GM12865 (cell line): ENCODE data around the gene HINT2.

Experiments
- DNase-seq: peaks from one replicate; pipeline ENCODE4 v3.0.0; 2010; ENCODE audit warnings: low read depth
- H3K4me3 ChIP-seq: 2 replicates; pipeline ENCODE4 v1.5.1; 2011; ENCODE audit warnings: mild to moderate bottlenecking, low read depth, low read length, control low read depth
- TF ChIP-seq, protein P1 (sequence below): IDR thresholded peaks from 2 replicates; pipeline ENCODE4 v1.5.1; 2011; ENCODE audit warnings: low read length, control low read depth, low read depth, inconsistent platforms; ENCODE audit not compliant: insufficient read depth; ENCODE audit errors: missing control alignments

The HINT2 gene

DNA sequence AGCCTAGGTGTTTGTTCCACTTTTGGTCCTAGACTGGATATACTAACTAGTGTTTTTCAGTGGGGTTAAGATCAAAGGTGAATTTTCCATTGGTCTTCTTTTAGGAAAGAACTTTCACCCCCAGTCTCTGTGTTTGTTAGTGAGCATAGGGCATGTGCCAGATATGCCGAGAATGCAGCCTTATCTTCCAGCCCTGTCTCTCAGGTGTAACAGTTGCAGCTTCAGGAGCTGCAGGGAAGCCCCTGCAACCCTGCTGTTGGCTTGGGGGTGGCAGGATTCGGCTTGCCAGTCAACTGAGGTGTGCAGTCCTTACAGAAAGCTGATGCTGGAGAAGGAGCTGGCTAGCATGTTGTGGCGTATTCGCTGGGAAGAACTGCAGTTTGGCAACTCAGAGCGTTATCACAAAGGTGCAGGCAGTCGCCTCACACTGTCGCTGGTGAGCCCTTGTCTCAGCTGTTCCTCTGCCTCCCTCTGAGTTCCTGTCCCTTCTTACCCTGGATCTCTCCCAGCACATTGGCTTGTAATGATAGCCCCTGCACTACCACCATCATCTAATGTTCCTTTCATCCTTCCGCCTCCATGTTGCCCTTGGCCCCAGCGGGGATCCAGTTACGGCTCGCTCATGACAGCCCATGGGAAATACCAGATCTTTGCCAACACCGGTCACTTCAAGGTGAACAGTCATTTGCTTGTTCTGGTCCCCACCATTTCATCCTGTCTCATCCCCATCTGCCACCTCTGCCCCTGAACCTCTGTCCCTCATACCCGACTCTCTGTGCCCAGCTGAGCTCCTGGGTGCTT lies 13.3 kb downstream of the HINT2 start:
- TF ChIP-seq, protein P1, sequence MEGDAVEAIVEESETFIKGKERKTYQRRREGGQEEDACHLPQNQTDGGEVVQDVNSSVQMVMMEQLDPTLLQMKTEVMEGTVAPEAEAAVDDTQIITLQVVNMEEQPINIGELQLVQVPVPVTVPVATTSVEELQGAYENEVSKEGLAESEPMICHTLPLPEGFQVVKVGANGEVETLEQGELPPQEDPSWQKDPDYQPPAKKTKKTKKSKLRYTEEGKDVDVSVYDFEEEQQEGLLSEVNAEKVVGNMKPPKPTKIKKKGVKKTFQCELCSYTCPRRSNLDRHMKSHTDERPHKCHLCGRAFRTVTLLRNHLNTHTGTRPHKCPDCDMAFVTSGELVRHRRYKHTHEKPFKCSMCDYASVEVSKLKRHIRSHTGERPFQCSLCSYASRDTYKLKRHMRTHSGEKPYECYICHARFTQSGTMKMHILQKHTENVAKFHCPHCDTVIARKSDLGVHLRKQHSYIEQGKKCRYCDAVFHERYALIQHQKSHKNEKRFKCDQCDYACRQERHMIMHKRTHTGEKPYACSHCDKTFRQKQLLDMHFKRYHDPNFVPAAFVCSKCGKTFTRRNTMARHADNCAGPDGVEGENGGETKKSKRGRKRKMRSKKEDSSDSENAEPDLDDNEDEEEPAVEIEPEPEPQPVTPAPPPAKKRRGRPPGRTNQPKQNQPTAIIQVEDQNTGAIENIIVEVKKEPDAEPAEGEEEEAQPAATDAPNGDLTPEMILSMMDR = no peak
- no peak for DNase-seq
- no peak overlapping the region for H3K4me3 ChIP-seq

DNA sequence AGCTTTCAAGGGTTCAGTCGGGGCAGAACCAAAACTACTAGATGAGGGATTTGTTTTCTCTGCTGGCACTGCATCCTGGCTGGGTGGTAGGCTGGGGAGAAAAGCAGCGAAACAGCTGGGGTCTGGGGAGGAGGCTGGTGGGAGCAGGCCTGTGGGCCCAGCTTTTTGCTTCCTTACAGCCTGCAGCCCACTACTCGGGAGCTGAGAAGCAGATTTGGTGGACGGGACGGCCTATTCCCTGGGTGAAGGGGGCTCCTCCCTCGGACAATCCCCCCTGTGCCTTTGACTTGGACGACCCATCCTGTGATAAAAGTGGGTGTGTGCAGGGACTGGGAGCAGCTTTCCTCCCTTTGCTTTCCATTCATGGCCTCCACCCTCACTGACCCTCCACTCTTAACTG lies 14.3 kb downstream of the HINT2 start:
- no peak for DNase-seq
- TF ChIP-seq, protein P1 = no peak
- no peak overlapping the region for H3K4me3 ChIP-seq

DNA sequence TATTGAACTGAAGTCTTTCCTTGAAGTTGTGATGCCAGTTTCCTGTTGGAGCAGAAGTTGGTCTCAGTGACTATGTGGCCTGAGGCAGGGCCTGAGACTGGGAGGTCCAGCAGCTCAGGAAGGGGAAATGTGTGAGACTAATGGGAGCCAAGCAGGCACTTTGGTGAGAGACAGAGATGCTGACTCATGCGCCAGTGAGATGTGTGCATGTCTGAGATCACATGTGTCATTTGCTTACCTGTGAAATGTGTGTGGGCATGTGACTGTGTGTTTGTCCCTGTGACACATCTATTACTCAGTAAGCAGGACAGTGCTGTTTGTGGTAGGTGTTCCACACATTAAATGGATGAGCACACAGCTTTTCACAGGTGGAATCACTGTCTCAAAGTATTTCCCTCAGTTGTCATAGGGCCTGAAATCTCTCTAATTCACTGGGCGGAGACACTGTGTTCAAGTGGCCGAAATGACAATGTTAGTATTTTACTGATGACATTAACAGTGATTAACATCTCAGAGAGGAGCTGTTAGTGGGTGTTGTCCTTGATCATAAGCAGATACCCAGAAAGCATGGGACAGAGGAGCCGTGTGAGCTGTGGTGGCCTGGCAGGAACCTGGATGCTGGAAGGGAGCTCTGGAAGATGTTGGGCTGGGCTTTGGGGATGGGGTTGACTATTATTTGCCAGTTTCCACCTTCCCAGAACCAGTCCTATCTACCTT lies 16.0 kb downstream of the HINT2 start:
- no peak overlapping the region for H3K4me3 ChIP-seq
- peak; percentile 30 for DNase-seq
- TF ChIP-seq, protein P1 = no peak

- TF ChIP-seq, protein P1 = no peak
- DNase-seq = peak; percentile 35
- H3K4me3 ChIP-seq = no peak overlapping the region
Observed at GRCh38 chr9:35797311-35798109, 17.3 kb downstream of the HINT2 start.

DNA sequence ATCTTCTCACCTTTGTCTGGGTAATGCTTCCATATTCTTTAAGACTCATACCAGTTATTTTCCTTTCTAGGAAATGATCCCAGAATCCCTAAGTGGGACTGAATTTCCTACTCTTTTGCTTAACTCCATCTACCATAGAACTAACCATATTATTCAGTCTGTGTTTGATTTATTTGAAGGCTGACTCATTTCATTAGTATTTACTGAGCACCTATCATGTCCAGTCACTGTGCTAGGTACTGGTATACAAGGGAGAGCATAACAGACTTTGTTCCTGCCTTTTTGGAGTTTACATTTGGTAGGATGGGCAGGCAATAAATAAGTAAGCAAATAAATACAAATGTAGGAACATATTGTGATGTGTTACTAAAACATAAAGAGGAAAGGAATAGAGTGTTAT lies 19.1 kb downstream of the HINT2 start:
- H3K4me3 ChIP-seq = no peak overlapping the region
- TF ChIP-seq, protein P1 = no peak
- DNase-seq = no peak

DNA sequence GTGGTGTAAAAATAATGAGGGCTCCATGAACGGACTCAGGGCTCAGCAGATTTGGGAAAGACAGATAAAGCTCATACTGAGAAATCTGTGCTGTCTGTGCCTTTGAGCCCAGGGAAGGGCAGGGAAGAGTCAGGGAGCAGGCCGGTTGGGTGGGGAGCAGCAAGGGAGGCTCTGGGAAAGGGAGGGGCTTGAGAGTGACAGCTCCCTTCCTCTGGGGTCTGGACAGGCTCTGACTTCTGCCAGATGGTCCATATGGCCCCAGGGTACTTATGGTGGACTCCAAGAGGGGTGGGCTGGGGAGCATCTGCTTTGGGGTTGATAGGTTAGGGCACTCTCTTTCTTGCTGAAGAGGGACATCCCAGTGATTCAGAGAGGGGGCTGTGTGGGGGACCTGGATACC lies 21.4 kb downstream of the HINT2 start:
- H3K4me3 ChIP-seq = no peak overlapping the region
- TF ChIP-seq, protein P1 = no peak
- DNase-seq = no peak
